K562 (cell line): ENCODE results near the gene PRXL2B. TPM values are rescaled to one million over a fixed set of nuclear protein-coding genes. Genes with fewer than 3 reads are reported as not detected.

Experiments used
- ATAC-seq: fragments of 200-7000 bp; cut with Tn5 transposase; 3 replicates; pipeline ENCODE4 v1.9.1; 2020; ENCODE audit warnings: moderate library complexity
- BruUV-seq: library from RNA; stranded (reverse); fragments of 400-500 nt; replicated peaks from 2 replicates; lab custom pipeline; 2021; lab: Mats Ljungman, UMichigan
- CTCF ChIA-PET: fragments of 300-600 bp; formaldehyde crosslinking; extraction: SDS; loops from one replicate; lab custom pipeline; 2021; ENCODE audit warnings: low intra/inter-chr PET ratio; lab: Yijun Ruan, JAX
- POLR2A ChIA-PET: fragments of 300-600, 350-650 bp; sonication (Branson Sonifier 250); formaldehyde crosslinking; extraction: SDS; loops from one replicate; lab custom pipeline; 2021; ENCODE audit warnings: antibody characterized with exemption, inconsistent platforms; lab: Yijun Ruan, JAX
- DNase-seq, 4 experiments: peaks; one replicate each; pipeline versions ENCODE4 v3.0.0 to v3.0.0-alpha.2; 2011 to 2018; ENCODE audit warnings: low spot score in 3 of 4, mixed read lengths in 3 of 4; ENCODE audit errors: extremely low read depth in 1 of 4
- FAIRE-seq: peaks from 2 replicates; lab custom pipeline; 2011; peaks lifted over from hg19 to GRCh38; lab: Jason Lieb, UNC
- H2AFZ ChIP-seq: 2 replicates; pipeline ENCODE4 v1.6.0; 2011; ENCODE audit warnings: low read depth, low read length, control low read depth, inconsistent platforms
- H3K27ac ChIP-seq: fragments of 200-600 bp; 3 replicates; pipeline ENCODE4 v1.8.0; 2011; ENCODE audit warnings: low read depth, mild to moderate bottlenecking, control low read depth, inconsistent platforms, low read length, moderate library complexity, mixed read lengths; ENCODE audit errors: extremely low read depth
- H3K27me3 ChIP-seq, 2 experiments: fragments of 300-600 bp in 1 of 2; 2 replicates in 1 of 2; 3 replicates in 1 of 2; pipeline versions ENCODE4 v1.6.0 to v1.8.0; 2011; ENCODE audit warnings: inconsistent platforms in 2 of 2, low read length in 2 of 2, mild to moderate bottlenecking in 1 of 2, mixed read lengths in 1 of 2, moderate library complexity in 1 of 2; ENCODE audit not compliant: control insufficient read depth in 2 of 2, insufficient read depth in 2 of 2
- H3K36me3 ChIP-seq: fragments of 300-600 bp; 3 replicates; pipeline ENCODE4 v1.8.0; 2011; ENCODE audit warnings: mild to moderate bottlenecking, low read length, inconsistent platforms; ENCODE audit not compliant: control insufficient read depth, insufficient read depth
- H3K4me1 ChIP-seq, 2 experiments: fragments of 200-600 bp in 1 of 2; replicated peaks in 1 of 2; 2 replicates in 1 of 2; 3 replicates in 1 of 2; pipeline versions ENCODE4 v1.5.1 to v1.8.0; 2011; ENCODE audit warnings: inconsistent platforms in 2 of 2, low read length in 2 of 2, mild to moderate bottlenecking in 1 of 2, mixed read lengths in 1 of 2, moderate library complexity in 1 of 2; ENCODE audit not compliant: control insufficient read depth in 2 of 2, insufficient read depth in 2 of 2
- H3K4me2 ChIP-seq: 2 replicates; pipeline ENCODE4 v1.6.1; 2011; ENCODE audit warnings: low read length, control low read depth, inconsistent platforms, mixed read lengths; ENCODE audit not compliant: insufficient read depth
- H3K4me3 ChIP-seq: fragments of 200-600 bp; sonication (generic), shearing (Covaris generic); 2 replicates; pipeline ENCODE4 v1.5.1; 2016; ENCODE audit warnings: control low read depth, inconsistent platforms
- H3K79me2 ChIP-seq: fragments of 200-600 bp; 3 replicates; pipeline ENCODE4 v1.8.0; 2011; ENCODE audit warnings: low read length, inconsistent platforms; ENCODE audit not compliant: control insufficient read depth, insufficient read depth
- H3K9ac ChIP-seq, 2 experiments: 2 replicates each; pipeline versions ENCODE4 v1.6.0 to v1.6.1; 2011; ENCODE audit warnings: low read depth in 2 of 2, low read length in 2 of 2, control low read depth in 1 of 2, inconsistent platforms in 1 of 2, mild to moderate bottlenecking in 1 of 2, mixed read lengths in 1 of 2; ENCODE audit not compliant: insufficient read depth in 1 of 2
- H3K9me1 ChIP-seq: one replicate; pipeline ENCODE4 v1.6.0; 2011; ENCODE audit warnings: inconsistent platforms, mild to moderate bottlenecking, low read length, moderate library complexity; ENCODE audit not compliant: control insufficient read depth, insufficient read depth
- H3K9me3 ChIP-seq: replicated peaks from 2 replicates; pipeline ENCODE4 v1.5.1; 2011; ENCODE audit warnings: low read depth, low read length, inconsistent platforms; ENCODE audit not compliant: control insufficient read depth, insufficient read depth
- H4K20me1 ChIP-seq: replicated peaks from 2 replicates; pipeline ENCODE4 v1.6.1; 2011; ENCODE audit warnings: low read length, inconsistent platforms, mixed read lengths; ENCODE audit not compliant: control insufficient read depth, insufficient read depth
- CTCF ChIP-seq, 3 experiments: IDR thresholded peaks in 2 of 3; conservative IDR thresholded peaks in 1 of 3; 2 replicates each; pipeline ENCODE4 v1.5.1; 2011 to 2012; ENCODE audit warnings: low read length in 3 of 3, mild to moderate bottlenecking in 3 of 3, control low read depth in 2 of 3, improper control_type of control experiment in 1 of 3, inconsistent platforms in 1 of 3, low read depth in 1 of 3, mixed read lengths in 1 of 3, moderate library complexity in 1 of 3; ENCODE audit not compliant: insufficient read depth in 2 of 3
- EZH2 ChIP-seq: IDR thresholded peaks from 2 replicates; pipeline ENCODE4 v1.6.1; 2012; ENCODE audit warnings: low read depth, mild to moderate bottlenecking, inconsistent platforms, low read length, borderline replicate concordance
- KLF6 ChIP-seq: fragments of 250-450 bp; sonication (Bioruptor Pico); IDR thresholded peaks from 2 replicates; pipeline ENCODE4 v1.4.0; 2020; ENCODE audit warnings: mild to moderate bottlenecking, moderate library complexity, borderline replicate concordance
- NUFIP1 ChIP-seq: fragments of 450-650 bp; IDR thresholded peaks from 2 replicates; pipeline ENCODE4 v1.6.1; 2018; ENCODE audit not compliant: partially characterized antibody
- ZFP36 ChIP-seq: fragments of 150-350 bp; IDR thresholded peaks from 2 replicates; pipeline ENCODE4 v1.6.1; 2018; ENCODE audit warnings: low read length, low read depth; ENCODE audit not compliant: partially characterized antibody
- ZNF57 ChIP-seq: fragments of 450-650 bp; formaldehyde crosslinking; IDR thresholded peaks from 2 replicates; pipeline ENCODE4 v1.4.0; 2020; ENCODE audit warnings: mild to moderate bottlenecking, moderate library complexity
- WGBS: fragments of 100-300 bp; shearing (Covaris generic); methylation state at CpG from one replicate; pipeline ENCODE4 v1.1.6; 2016; ENCODE audit warnings: low coverage, mixed read lengths; ENCODE audit not compliant: insufficient coverage; ENCODE audit errors: missing lambda C conversion rate; 5-methylcytosine and 5-hydroxymethylcytosine counted together
- in situ Hi-C: fragments of 300-500 bp; cut with MboI; formaldehyde crosslinking; loops from 4 replicates; pipeline ENCODE4 v1.15.0; 2018; ENCODE audit warnings: inconsistent platforms, mixed read lengths
- intact Hi-C: fragments of 100-400 bp; cut with micrococcal nuclease; formaldehyde crosslinking; loops from 2 replicates; pipeline ENCODE4 v1.14.2; 2022
- polyA plus RNA-seq, 8 experiments: library from polyadenylated mRNA; depleted of rRNA in 4 of 8; stranded (reverse) in 5 of 8; unstranded in 3 of 8; fragments of >200 nt; fragmentation: Nextera tagmentation in 2 of 8; fragmentation: Illumina TruSeq in 1 of 8; extraction: Ambion mirVana in 2 of 8; extraction: Trizol in 1 of 8; gene quantifications; 2 replicates each; pipeline versions ENCODE4 v1.2.1 to v1.2.3, GENCODE V29; 2011 to 2014; ENCODE audit warnings: inconsistent platforms in 1 of 8, missing spikeins in 1 of 8
- total RNA-seq, 7 experiments: library from RNA; depleted of rRNA in 6 of 7; stranded (reverse); fragments of >200 nt in 6 of 7; fragmentation: Illumina TruSeq in 2 of 7; extraction: Trizol in 2 of 7; gene quantifications; 2 replicates each; pipeline versions ENCODE4 v1.2.1 to v1.2.3, GENCODE V29; 2011 to 2021; ENCODE audit warnings: low replicate concordance in 1 of 7
- TF ChIP-seq, protein P1 (sequence below), 2 experiments: fragments of 450-650 bp; IDR thresholded peaks; 2 replicates each; pipeline ENCODE4 v1.6.1; 2016
- TF ChIP-seq, protein P2 (sequence below): fragments of 250-450 bp; sonication (Bioruptor Pico); IDR thresholded peaks from 2 replicates; pipeline ENCODE4 v1.4.0; 2020; ENCODE audit warnings: mild to moderate bottlenecking, moderate library complexity, borderline replicate concordance
- TF ChIP-seq, protein P3 (sequence below): fragments of 450-650 bp; IDR thresholded peaks from 2 replicates; pipeline ENCODE4 v1.6.1; 2016; ENCODE audit warnings: borderline replicate concordance

PRXL2B gene
- total and polyA plus RNA-seq, 9 of the 15 experiments (the other 6 are each of a cell fraction or from before 2014, with no cell fraction given), result 0.99 to 25.3 (median 11.8) TPM

- Histone ChIP-seq H3K4me3 (no peak overlapping the region), H3K4me1 (peaks cover 0 to 46% of the 10 kb centered on the region in 2 experiments; a peak in 2 of 5 replicates), H2AFZ (no peak overlapping the region), H4K20me1 (no peaks in the 10 kb centered on the region), H3K27me3 (peaks cover 37 to 61% of the 10 kb centered on the region in 2 experiments), H3K9me1 (no peaks in the 10 kb centered on the region), H3K27ac (no peak overlapping the region), H3K9ac (peak overlapping the region in 1 of 2 experiments; percentile 36; a peak in 1 of 4 replicates), H3K36me3 (no peaks in the 10 kb centered on the region), H3K79me2 (no peaks in the 10 kb centered on the region), H3K9me3 (no peaks in the 10 kb centered on the region)
- intact Hi-C loops, result no loop called here
- no TSS peak for BruUV-seq
- ChIA-PET POLR2A (no interaction called here), CTCF (no interaction called here)
- in situ Hi-C loops, result no loop called here
- DNase-seq, result no peak
- WGBS, result 14% methylated on average over 33 of the region's 34 CpGs
- peak; percentile 13; the same call in 2 of the 3 replicates for ATAC-seq
- no peak for FAIRE-seq
- TF ChIP-seq ZNF57 (CRISPR knock-in tag), result no peak
- TF ChIP-seq, protein P1, sequence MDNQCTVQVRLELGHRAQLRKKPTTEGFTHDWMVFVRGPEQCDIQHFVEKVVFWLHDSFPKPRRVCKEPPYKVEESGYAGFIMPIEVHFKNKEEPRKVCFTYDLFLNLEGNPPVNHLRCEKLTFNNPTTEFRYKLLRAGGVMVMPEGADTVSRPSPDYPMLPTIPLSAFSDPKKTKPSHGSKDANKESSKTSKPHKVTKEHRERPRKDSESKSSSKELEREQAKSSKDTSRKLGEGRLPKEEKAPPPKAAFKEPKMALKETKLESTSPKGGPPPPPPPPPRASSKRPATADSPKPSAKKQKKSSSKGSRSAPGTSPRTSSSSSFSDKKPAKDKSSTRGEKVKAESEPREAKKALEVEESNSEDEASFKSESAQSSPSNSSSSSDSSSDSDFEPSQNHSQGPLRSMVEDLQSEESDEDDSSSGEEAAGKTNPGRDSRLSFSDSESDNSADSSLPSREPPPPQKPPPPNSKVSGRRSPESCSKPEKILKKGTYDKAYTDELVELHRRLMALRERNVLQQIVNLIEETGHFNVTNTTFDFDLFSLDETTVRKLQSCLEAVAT (IDR thresholded peaks at IDR 0.05), result no peak
- TF ChIP-seq NUFIP1, result no peak
- TF ChIP-seq CTCF (IDR thresholded peaks at IDR 0.05 in 2 of 3, conservative IDR thresholded peaks at IDR 0.05 in 1 of 3; ENCODE audit: insufficient read depth in 2 of 3, low read depth in 1 of 3, low read length in 3 of 3), result no peak
- TF ChIP-seq EZH2, result 0 out of 2 replicates have a peak, but pooled peaks have one; percentile 47
- TF ChIP-seq KLF6 (CRISPR knock-in tag), result no peak
- TF ChIP-seq, protein P2, sequence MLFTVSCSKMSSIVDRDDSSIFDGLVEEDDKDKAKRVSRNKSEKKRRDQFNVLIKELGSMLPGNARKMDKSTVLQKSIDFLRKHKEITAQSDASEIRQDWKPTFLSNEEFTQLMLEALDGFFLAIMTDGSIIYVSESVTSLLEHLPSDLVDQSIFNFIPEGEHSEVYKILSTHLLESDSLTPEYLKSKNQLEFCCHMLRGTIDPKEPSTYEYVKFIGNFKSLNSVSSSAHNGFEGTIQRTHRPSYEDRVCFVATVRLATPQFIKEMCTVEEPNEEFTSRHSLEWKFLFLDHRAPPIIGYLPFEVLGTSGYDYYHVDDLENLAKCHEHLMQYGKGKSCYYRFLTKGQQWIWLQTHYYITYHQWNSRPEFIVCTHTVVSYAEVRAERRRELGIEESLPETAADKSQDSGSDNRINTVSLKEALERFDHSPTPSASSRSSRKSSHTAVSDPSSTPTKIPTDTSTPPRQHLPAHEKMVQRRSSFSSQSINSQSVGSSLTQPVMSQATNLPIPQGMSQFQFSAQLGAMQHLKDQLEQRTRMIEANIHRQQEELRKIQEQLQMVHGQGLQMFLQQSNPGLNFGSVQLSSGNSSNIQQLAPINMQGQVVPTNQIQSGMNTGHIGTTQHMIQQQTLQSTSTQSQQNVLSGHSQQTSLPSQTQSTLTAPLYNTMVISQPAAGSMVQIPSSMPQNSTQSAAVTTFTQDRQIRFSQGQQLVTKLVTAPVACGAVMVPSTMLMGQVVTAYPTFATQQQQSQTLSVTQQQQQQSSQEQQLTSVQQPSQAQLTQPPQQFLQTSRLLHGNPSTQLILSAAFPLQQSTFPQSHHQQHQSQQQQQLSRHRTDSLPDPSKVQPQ (CRISPR knock-in tag), result no peak
- peak; percentile 81 for TF ChIP-seq ZFP36
- TF ChIP-seq, protein P3, sequence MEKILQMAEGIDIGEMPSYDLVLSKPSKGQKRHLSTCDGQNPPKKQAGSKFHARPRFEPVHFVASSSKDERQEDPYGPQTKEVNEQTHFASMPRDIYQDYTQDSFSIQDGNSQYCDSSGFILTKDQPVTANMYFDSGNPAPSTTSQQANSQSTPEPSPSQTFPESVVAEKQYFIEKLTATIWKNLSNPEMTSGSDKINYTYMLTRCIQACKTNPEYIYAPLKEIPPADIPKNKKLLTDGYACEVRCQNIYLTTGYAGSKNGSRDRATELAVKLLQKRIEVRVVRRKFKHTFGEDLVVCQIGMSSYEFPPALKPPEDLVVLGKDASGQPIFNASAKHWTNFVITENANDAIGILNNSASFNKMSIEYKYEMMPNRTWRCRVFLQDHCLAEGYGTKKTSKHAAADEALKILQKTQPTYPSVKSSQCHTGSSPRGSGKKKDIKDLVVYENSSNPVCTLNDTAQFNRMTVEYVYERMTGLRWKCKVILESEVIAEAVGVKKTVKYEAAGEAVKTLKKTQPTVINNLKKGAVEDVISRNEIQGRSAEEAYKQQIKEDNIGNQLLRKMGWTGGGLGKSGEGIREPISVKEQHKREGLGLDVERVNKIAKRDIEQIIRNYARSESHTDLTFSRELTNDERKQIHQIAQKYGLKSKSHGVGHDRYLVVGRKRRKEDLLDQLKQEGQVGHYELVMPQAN, result no peak
- TF ChIP-seq, all 486 proteins: peak for 2
- no peak overlapping the region for H3K4me2 ChIP-seq
Measured at GRCh38 chr1:2566101-2567045, 20.2 kb upstream of the PRXL2B start.
